MCF 10A (cell line): ENCODE data around the gene PPP1R15A. TPM values are rescaled to one million over a fixed set of nuclear protein-coding genes. Genes with fewer than 3 reads are reported as not detected.

Experiments
- BruUV-seq: library from RNA; stranded (reverse); fragments of 400-500 nt; replicated peaks from 2 replicates; lab custom pipeline; 2021; lab: Mats Ljungman, UMichigan
- CTCF ChIA-PET: fragments of 300-600 bp; sonication (Branson Sonifier 250); formaldehyde crosslinking; extraction: SDS; loops from one replicate; lab custom pipeline; 2021; ENCODE audit warnings: antibody characterized with exemption, inconsistent platforms; lab: Yijun Ruan, JAX
- POLR2A ChIA-PET: fragments of 300-600, 350-650 bp; sonication (Branson Sonifier 250); formaldehyde crosslinking; extraction: SDS; loops from one replicate; lab custom pipeline; 2020; ENCODE audit warnings: antibody characterized with exemption, inconsistent platforms; lab: Yijun Ruan, JAX
- DNase-seq: peaks from one replicate; pipeline ENCODE4 v3.0.0-alpha.2; 2018; ENCODE audit not compliant: unreplicated experiment
- H3K27ac Mint-ChIP-seq: one replicate; pipeline ENCODE4 v1.8.0; 2022; ENCODE audit warnings: mild to moderate bottlenecking, low read depth, mixed read lengths; ENCODE audit not compliant: unreplicated experiment
- H3K27me3 Mint-ChIP-seq: one replicate; pipeline ENCODE4 v1.8.0; 2022; ENCODE audit warnings: mixed read lengths; ENCODE audit not compliant: insufficient read depth, unreplicated experiment
- H3K36me3 Mint-ChIP-seq: one replicate; pipeline ENCODE4 v1.8.0; 2022; ENCODE audit warnings: mild to moderate bottlenecking, moderate library complexity, mixed read lengths; ENCODE audit not compliant: insufficient read depth, unreplicated experiment
- H3K4me1 Mint-ChIP-seq: one replicate; pipeline ENCODE4 v1.8.0; 2022; ENCODE audit warnings: mixed read lengths; ENCODE audit not compliant: insufficient read depth, unreplicated experiment
- H3K4me3 Mint-ChIP-seq: one replicate; pipeline ENCODE4 v1.8.0; 2022; ENCODE audit warnings: mild to moderate bottlenecking, moderate library complexity, mixed read lengths; ENCODE audit not compliant: unreplicated experiment
- H3K9me3 Mint-ChIP-seq: one replicate; pipeline ENCODE4 v1.8.0; 2022; ENCODE audit warnings: mixed read lengths; ENCODE audit not compliant: unreplicated experiment
- CTCF ChIP-seq: fragments of 200-600 bp; IDR thresholded peaks from one replicate; pipeline ENCODE4 v1.8.0; 2022; ENCODE audit warnings: antibody characterized with exemption, mild to moderate bottlenecking; ENCODE audit not compliant: unreplicated experiment
- intact Hi-C: fragments of 100-400 bp; cut with micrococcal nuclease; formaldehyde crosslinking; loops from 2 replicates; pipeline ENCODE4 v1.14.1; 2022
- total RNA-seq: library from RNA; stranded (reverse); gene quantifications from 2 replicates; pipeline ENCODE4 v1.2.3, GENCODE V29; 2022

Gene PPP1R15A
- total RNA-seq, 1 experiment from 2014 or later = 207 TPM

- Mint-ChIP-seq H3K36me3 (peaks cover 74% of the 10 kb centered on the region), H3K27me3 (no peaks in the 10 kb centered on the region), H3K4me1 (no peaks in the 10 kb centered on the region), H3K27ac (no peak overlapping the region), H3K9me3 (no peaks in the 10 kb centered on the region), H3K4me3 (no peak overlapping the region)
- CTCF ChIA-PET = no interaction called here
- POLR2A ChIA-PET = no interaction called here
- no TSS peak for BruUV-seq
- intact Hi-C loops = no loop called here
- no peak for TF ChIP-seq CTCF
- no peak for DNase-seq
Measured at GRCh38 chr19:48910803-48911202, 38.6 kb downstream of the PPP1R15A start.

- no peak for DNase-seq
- Mint-ChIP-seq H3K27me3 (no peaks in the 10 kb centered on the region), H3K4me3 (no peak overlapping the region), H3K4me1 (no peaks in the 10 kb centered on the region), H3K9me3 (no peaks in the 10 kb centered on the region), H3K27ac (no peak overlapping the region), H3K36me3 (peaks cover 60% of the 10 kb centered on the region)
- no TSS peak for BruUV-seq
- intact Hi-C loops = no loop called here
- TF ChIP-seq CTCF = no peak
- CTCF ChIA-PET = interaction anchor here (0.6 kb wide), 1 partner anchor 27 kb away, joined by 3 read pairs; no protein-coding TSS in a partner anchor
- POLR2A ChIA-PET = no interaction called here
Measured at GRCh38 chr19:48913114-48913889, 41.1 kb downstream of the PPP1R15A start.

GRCh38 chr19:48914181-48914580, 42.0 kb downstream of the PPP1R15A start:
- ChIA-PET POLR2A (no interaction called here), CTCF (interaction anchor here (0.6 kb wide), 1 partner anchor 69 kb away, joined by 3 read pairs; no protein-coding TSS in a partner anchor)
- H3K4me3 Mint-ChIP-seq = no peak overlapping the region
- H3K9me3 Mint-ChIP-seq = no peaks in the 10 kb centered on the region
- no peak overlapping the region for H3K27ac Mint-ChIP-seq
- DNase-seq = no peak
- no peak for TF ChIP-seq CTCF
- H3K36me3 Mint-ChIP-seq = peaks cover 52% of the 10 kb centered on the region
- H3K27me3 Mint-ChIP-seq = no peaks in the 10 kb centered on the region
- no peaks in the 10 kb centered on the region for H3K4me1 Mint-ChIP-seq
- no TSS peak for BruUV-seq
- intact Hi-C loops = no loop called here

- no TSS peak for BruUV-seq
- ChIA-PET POLR2A (interaction anchor here (1.0 to 1.1 kb wide), 2 partner anchors 44 to 282 kb away, joined by 3 to 5 read pairs; partner anchors contain the start of gene PPP1R15A), CTCF (interaction anchor here (0.6 kb wide), 1 partner anchor 125 kb away, joined by 3 read pairs; no protein-coding TSS in a partner anchor)
- intact Hi-C loops = no loop called here
- no peak for TF ChIP-seq CTCF
- DNase-seq = no peak
- no peaks in the 10 kb centered on the region for H3K4me1 Mint-ChIP-seq
- no peak overlapping the region for H3K4me3 Mint-ChIP-seq
- peaks cover 44% of the 10 kb centered on the region for H3K36me3 Mint-ChIP-seq
- H3K27ac Mint-ChIP-seq = no peak overlapping the region
- no peaks in the 10 kb centered on the region for H3K27me3 Mint-ChIP-seq
- H3K9me3 Mint-ChIP-seq = no peaks in the 10 kb centered on the region
Measured at GRCh38 chr19:48915757-48916156, 43.5 kb downstream of the PPP1R15A start.
